Measurements from ENCODE around the gene ZBTB20.

The ZBTB20 gene

GRCh38 chr3:114671741-114672510 is 475.2 kb downstream of the ZBTB20 start:
- no peak for DNase-seq (ENCODE audit: low spot score)

- no peak for DNase-seq (ENCODE audit: low spot score)
Observed at GRCh38 chr3:114669614-114670013, 477.5 kb downstream of the ZBTB20 start.

DNA sequence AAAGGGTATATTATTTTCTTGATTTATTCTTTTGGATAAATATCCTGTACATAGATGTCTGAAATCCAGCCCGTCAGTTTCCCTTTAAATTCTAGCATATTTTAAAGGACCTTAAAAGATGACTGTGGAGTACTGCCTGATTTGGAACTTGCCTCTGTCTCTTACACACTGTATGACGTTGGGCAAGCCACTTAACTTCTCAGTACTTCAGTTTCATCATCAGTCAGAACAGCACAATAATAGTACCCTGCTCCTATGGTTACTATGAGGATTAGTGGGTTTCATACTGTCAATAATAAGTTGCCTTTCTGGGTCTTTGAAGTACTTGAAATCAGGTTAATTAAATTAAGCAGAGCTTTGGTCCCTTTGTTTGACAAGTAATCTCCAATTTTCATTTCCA is 479.0 kb downstream of the ZBTB20 start:
- DNase-seq (ENCODE audit: low spot score): no peak

DNA sequence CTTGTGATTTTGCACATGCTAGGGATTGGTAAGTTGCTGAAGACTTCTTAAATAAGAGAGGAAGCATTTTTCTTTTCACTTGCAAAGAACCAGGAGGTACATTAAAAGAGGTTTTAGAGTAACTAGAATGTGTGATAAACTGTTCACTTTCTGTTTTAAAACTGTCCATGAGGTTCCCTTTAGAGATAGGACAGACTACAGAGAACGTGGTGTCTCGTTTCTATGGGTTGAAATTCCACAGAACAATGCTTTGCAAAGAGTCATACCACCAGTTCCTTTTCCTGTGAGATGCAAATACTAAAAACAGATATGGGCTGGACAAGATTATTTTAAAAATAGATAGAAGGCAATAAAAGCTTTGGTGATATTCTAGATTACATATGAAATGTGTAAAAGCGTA is 480.5 kb downstream of the ZBTB20 start:
- DNase-seq (ENCODE audit: low spot score): no peak

- DNase-seq (ENCODE audit: low spot score): no peak
Observed at GRCh38 chr3:114664006-114664405, 483.1 kb downstream of the ZBTB20 start.

- DNase-seq (ENCODE audit: low spot score): no peak
Observed at GRCh38 chr3:114660808-114661207, 486.3 kb downstream of the ZBTB20 start.

GRCh38 chr3:114660124-114660523 is 487.0 kb downstream of the ZBTB20 start:
- no peak for DNase-seq (ENCODE audit: low spot score)

- DNase-seq (ENCODE audit: low spot score): no peak
Observed at GRCh38 chr3:114659109-114660061, 487.7 kb downstream of the ZBTB20 start.

- DNase-seq (ENCODE audit: low spot score): no peak
Observed at GRCh38 chr3:114651555-114651954, 495.5 kb downstream of the ZBTB20 start.

- DNase-seq (ENCODE audit: low spot score): no peak
Observed at GRCh38 chr3:114650808-114651207, 496.3 kb downstream of the ZBTB20 start.

- no peak for DNase-seq (ENCODE audit: low spot score)
Observed at GRCh38 chr3:114649331-114649730, 497.8 kb downstream of the ZBTB20 start.

DNA sequence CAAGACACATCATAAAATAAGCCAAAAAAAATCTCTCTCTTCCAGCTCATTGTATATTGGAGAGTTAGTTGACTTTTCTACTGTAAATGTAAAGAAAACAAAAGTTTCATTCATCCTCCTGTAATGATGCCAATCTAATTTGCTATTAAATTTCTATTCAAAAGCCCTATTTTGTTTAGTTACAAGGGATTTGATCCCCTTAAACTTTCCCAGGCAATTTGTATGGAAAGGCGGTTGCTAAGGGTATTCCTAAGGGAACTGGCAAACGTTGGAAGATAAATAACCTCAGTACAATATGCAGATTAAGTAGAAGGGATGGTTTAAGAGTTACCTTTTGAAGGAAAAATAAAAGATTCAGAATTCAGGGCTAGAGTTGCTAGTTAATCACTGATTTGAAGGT is 500.6 kb downstream of the ZBTB20 start:
- DNase-seq (ENCODE audit: low spot score): no peak

DNA sequence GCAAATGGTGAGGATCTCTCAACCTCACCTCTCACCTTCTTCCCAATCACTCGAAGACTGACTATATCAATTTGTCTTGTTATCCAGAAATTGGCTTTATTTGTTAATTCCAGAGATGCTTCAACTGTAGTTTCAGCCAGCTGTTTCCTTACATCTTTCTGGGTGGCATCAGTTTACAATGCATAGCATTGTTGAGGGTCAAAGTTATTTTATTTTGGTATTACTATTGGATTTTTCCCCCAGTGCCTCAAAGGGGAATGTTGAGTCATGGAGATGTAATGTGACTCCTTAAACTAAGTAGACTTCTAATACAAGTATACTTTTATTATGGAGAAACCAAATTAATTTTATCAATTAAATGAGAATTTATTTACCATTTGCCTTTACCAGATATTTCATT is 501.7 kb downstream of the ZBTB20 start:
- DNase-seq (ENCODE audit: low spot score): no peak

GRCh38 chr3:114644367-114644766 is 502.7 kb downstream of the ZBTB20 start:
- no peak for DNase-seq (ENCODE audit: low spot score)

- DNase-seq (ENCODE audit: low spot score): no peak
Observed at GRCh38 chr3:114642951-114643741, 503.9 kb downstream of the ZBTB20 start.

- DNase-seq (ENCODE audit: low spot score): no peak
Observed at GRCh38 chr3:114640126-114640525, 507.0 kb downstream of the ZBTB20 start.

DNA sequence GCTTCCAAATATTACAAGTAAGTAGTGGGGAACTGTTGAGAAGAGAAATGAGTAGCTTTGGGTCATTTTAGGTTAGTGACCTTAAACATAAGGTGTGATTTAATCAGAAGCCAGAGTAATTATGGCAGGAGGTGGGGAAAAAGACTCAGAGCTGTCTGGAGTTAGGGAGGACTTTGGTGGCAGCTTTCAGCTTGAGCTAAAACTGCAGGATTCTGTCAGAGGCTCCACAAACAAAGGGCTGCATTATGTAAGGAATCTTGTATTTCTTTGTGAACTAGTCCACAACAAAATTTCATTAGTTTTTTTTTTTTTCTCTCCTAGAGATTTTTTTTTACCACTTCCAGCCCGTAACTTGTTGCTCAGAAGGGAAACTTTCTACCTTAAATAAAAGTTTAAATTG is 507.9 kb downstream of the ZBTB20 start:
- no peak for DNase-seq (ENCODE audit: low spot score)

- no peak for DNase-seq (ENCODE audit: low spot score)
Observed at GRCh38 chr3:114635878-114636277, 511.2 kb downstream of the ZBTB20 start.

DNA sequence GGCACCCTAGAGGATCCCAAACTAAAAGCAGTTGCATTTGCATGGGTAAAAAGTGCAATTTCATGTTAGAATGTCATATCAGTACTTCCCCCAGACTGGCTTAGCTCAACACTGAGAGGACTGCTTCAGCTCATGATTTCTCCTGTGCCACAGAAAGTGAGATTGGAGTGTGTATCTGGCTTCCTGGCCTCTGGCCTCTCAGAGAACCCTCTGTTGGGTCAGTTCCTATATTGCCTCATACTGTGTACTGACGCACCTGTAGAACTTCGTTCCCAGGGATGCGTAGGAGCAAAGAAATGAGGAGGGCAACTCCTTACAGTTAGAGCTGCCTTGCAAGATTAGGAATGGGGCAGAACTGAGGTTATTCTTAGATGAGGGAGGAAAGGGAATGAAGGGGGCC is 512.5 kb downstream of the ZBTB20 start:
- DNase-seq (ENCODE audit: low spot score): no peak

GRCh38 chr3:114632757-114633424 is 514.2 kb downstream of the ZBTB20 start:
- no peak for DNase-seq (ENCODE audit: low spot score)

DNA sequence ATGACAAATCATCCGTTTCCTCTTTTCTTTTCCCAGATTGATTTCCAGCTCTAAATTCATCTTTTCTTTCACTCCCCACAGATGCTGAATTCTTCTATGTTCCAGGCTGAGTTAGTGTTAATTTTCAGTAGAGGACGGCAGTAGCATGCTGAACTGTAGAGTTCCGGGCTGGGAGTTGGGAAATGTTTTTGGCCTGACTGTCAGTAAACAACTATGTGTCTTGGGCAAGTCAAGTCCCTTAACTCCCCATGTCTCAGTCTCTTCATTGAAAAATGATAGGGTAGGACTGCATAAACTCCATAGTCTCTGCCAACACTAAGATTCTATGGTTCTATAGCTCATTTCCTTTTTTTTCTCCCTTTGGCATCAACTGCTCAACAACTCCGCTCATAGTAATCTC is 519.3 kb downstream of the ZBTB20 start:
- DNase-seq (ENCODE audit: low spot score): no peak

DNA sequence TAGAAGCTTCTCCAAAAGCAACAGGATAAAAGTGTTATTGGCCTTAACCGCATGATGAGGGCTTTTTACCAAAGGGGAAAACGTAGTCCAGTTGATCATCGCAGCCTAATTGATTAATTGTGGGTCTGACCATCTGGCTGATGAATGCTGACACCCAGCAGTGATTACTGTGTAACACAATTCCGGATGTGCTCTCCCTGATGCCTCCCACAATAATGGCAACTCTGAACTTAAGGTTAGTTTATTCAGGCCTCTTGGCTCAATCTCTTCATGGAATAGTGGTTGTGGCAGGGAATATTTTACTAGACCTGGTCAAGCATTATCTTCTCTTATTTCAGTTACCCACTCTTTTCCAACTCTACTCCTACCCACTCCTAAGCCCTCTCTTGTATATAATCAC is 520.3 kb downstream of the ZBTB20 start:
- DNase-seq (ENCODE audit: low spot score): no peak

All from hematopoietic multipotent progenitor cell treated with erythropoietin and hydrocortisone succinate and interleukin-3 and kit ligand, for 17 days (in vitro differentiated cells).